ELR (cell line): Measurements from ENCODE around the gene EDNRB.
"Not testable (repeated sequence)": the region's sequence is repeated elsewhere in the genome, so short reads cannot be mapped to it uniquely, and the experiment has no call there.

Source experiments
- DNase-seq: peaks from one replicate; pipeline ENCODE4 v3.0.0-alpha.2; 2015; ENCODE audit warnings: low read depth

The EDNRB gene

DNA sequence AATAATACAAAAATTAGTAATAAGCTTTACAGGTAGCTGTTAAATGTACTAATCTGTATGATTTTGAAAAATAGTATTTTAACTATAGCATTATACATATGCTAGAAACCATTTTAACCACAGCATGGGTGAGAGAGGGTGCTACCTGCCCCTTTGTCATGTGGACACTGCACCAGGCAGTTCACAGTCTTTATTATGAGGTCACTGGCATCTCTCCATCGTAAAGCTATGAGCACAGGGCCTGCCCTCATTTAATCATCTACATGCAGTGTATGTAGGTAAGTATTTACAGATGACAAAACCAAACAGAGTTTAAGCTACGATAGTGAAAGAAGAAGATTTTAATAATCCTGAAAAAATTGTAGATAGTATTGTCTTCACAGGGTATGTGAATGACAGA lies 21.7 kb downstream of the EDNRB start:
- peak; percentile 36 for DNase-seq

DNA sequence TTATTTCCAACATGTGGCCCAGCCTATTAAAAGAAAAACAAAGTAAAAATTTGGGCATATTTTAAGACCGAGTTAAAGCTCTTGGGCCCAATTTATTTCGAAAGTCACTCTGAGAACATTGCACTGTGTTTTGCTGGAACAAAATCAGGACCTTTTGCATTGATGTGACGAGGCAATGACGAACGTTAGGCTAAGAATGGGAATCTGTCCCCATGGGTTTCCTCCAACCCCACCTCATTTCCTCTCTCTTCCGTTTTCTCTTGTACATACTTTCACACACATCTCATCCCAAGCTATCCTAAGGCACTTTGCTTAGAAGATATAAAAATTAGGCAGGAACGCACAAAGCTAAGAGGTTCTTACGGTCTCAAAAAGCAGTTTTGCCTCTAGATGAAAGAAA lies 22.1 kb downstream of the EDNRB start:
- peak; percentile 55 for DNase-seq

DNA sequence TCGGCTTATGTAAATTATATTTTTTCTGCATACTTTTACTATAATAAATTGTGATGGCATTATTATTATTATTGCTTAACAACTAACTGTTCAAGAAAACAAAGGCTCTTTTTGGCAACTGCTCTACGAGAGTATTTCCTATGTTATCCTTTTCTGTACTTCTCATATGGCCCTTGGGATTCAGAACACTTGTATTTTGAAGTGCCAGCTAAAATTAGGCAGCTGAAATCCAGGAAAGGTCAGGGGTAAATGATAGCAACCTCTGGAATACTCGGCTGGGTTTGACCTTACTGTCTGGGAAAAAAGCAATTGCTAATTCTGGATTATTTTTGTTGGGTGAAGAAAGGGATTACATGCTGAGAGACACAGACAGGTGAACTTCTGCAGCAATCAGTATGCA lies 23.9 kb downstream of the EDNRB start:
- no peak for DNase-seq

DNA sequence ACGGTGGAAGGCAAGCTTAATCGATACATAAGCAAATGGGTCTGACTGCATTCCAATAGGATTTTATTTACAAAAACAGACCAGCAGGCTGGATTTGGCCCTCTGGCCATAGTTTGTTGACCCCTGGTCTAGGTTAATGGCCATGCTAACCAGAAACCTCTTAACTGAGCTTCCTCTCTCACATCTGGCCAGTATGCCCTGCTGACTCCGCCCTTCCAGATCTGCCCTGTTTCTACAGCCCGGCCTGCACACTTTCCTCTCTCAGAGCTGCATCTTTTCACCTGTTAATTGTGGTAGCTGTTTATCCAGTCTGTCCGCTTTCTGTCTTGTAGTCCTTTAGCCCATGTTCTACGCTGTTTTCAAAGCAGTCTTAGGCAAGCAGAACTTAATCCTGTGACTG lies 25.6 kb downstream of the EDNRB start:
- DNase-seq = no peak

DNA sequence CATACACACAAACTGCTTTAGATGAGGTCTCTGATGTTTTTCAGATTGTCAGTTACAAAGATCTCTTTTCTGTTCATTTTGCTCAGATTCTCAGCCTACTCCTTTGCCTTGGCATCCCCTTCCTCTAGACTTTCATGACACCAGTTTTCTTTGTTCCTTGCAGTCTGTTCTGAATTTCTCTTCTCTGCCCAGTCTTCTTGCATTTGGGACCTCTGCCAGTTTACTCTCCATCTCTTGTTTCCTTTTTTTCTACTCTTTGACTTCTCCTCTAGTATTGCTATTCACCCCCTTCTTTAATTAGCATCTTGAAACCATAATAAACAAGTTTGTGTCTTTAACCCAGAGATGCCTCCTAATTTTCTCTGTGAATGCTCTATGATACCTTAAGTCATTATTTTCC lies 26.1 kb downstream of the EDNRB start:
- DNase-seq = no peak

DNA sequence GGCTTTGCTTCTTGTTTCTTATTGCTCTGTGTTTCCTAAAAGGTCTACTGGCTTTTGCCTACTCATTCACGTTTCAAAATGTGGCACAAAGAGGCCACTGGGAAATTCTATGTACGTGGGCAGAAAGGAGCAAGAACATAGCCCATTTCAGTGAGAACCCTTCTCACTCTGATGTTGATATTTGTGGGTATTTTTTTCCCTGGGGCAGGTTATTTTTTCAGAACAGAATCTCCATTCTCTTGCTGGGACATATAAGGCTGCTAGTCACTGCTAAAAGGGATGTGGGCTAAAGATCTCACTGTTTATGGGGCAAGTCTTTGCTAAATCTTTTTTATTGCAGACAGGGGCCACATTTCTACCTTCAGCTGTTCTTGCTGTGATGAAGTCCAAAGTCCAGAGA lies 27.1 kb downstream of the EDNRB start:
- DNase-seq = no peak

DNA sequence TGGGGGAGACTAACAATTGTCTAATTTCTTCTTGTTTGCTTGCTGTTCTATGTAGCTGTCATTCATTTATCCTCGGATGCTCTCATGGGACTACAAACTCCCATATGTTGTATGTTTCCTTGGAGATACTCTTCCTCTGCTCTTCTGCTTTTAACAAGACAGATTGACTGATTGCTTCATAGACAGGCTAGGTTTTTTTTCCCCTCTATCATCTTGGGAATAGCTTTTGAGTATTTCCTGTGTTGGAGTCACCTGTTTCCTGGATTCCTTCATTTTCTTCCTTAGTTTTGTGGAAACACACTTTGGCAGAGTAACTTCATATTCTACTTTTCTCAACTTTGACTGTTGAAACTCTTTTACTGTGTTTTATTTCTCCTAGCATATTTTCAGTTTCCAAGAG lies 27.6 kb downstream of the EDNRB start:
- no peak for DNase-seq

DNA sequence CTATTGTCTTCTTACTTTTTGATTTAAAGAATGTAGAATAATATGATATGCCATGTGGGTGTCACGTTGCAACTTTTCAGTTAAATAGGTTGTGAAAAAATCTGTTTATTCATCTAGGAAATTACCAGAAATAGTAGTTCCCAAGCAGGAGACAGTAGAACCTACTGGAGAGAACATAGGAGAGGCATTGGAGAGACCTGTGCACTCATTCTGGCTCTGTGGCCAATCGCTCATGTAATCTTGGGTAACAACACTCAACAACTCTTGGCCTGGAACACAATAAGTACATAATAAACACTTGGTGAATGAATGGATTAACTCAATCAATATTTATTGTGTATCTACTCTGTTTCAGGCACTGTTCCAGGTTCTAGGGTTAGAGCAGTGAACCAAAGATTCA lies 35.3 kb downstream of the EDNRB start:
- no peak for DNase-seq

DNA sequence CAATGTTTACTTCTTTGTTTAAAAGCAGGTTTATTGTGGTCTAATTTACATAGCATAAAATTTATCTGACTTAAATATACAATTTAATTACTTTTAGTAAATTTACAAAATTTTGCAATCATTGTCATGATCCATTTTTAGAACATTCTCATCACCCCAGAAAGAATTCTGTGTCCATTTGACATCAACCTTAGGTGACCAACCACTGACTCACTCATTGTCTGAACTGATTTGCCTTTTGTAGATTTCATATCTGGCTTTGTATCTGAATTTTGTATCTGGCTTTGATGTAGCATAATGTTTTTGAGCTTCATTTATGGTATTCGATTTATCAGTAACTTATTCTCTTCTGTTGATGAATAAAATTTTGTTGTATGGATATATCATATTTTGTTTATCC lies 40.4 kb downstream of the EDNRB start:
- DNase-seq = peak; percentile 36

DNA sequence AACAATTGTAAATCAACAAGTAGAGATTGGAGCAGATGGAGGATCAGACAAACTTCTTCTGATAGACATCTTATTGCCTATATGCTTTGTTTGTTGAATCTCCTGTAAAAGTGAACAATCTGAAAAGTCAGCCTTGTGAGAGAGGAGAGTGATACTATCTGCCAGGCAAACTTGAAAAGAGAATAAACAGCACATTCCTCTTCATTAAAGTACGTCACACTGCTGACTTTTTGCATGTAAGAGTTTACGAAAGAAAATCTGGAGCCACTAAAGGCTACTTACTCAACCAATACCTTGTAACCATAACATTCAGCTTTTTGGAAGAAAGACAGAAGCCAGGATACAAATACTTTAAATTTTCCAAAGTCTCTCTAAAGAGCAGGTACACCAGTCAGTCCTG lies 42.5 kb downstream of the EDNRB start:
- DNase-seq = no peak

DNA sequence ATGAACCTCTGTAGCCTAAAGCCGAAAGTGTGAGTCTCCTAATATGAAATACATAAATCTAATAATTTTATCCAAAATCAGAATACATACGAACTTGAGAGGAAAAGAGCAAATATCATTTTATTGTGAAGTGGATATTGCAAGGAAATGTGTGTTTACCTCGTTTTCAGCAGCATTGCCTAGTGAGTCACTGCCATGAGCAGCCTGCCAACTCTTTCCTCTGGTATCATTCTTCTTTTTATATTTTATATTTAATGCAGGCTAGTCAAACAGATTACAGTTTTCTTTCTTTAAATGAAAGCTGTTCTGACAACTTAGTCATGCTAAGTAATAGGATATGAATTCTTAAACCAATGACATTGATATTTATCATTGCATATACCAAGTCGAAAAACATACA lies 44.2 kb downstream of the EDNRB start:
- DNase-seq = peak; percentile 35

DNA sequence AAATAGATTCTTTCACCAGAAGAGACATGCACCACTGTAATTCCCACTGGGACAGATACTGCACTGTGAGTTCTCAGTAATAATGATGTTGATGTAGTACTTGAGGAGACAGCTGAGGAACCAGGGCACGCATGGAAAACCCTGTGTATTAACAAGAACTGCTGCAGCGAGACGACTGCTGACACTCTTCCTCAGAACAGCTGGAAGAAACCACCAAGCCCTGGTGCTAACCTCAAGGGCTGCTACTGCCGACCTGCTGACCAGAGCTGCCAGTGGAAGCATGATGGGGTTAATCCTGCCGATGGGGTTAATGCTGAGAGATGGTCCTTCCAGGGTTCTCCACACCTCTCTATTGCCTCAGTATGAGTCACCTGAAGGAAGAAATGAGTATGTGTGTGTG lies 45.6 kb downstream of the EDNRB start:
- no peak for DNase-seq

DNA sequence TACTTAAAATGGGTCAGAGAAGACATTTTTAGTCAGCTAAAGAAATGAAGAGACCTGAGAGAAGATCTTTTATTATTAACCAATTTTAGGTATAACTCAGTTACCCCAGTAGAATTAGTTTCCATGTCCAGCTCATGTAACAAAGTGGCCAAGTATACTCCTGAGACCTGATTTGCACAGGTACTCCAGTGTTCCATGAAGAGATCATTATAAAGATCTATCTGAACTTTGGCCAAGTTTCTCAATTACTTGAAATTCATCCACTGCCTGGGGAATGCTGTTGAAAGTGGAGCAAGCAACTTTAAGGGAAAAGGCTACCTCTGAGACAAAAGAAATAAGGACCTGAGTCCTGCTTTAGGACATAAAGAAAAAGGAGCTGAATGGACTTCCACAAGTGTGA lies 47.0 kb downstream of the EDNRB start:
- no peak for DNase-seq

DNA sequence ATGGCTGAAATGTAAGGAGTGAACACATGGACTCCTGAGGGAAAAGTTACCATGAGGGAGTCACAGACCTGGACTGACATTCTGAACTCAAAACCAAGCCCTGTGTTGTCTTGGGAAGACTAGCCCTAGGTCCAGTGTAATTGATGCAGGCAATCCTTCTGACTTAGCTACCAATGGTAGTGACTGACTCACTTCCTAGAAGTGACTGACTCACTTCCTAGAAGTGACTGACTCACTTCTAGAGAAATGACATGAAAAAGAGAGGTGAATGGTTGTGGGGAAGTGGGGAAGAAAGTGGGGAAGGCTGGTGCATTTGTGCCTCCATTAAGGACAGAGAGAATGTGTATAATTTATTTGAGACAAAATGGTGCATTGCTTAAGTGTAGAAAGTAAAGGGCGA lies 49.9 kb downstream of the EDNRB start:
- DNase-seq = peak; percentile 60

DNA sequence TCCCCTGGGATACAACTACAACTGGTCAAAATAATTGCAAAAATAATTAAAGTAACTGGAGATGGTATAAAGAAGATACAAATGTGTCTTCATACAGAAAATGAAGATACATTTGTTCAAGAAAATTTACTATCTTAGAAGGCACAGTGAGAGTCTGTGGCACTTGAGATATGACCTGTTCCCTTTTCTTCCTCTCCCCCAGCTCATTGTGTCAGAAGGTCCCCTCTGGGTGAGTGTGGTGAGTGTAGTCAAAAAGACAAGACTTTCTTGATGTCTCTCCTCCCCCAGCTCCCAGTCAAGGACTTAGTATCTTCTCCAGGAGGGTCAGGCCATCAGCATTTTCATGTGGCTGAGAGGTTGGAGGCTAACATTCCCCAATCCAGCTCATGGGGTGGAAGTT lies 51.7 kb downstream of the EDNRB start:
- DNase-seq = no peak

DNA sequence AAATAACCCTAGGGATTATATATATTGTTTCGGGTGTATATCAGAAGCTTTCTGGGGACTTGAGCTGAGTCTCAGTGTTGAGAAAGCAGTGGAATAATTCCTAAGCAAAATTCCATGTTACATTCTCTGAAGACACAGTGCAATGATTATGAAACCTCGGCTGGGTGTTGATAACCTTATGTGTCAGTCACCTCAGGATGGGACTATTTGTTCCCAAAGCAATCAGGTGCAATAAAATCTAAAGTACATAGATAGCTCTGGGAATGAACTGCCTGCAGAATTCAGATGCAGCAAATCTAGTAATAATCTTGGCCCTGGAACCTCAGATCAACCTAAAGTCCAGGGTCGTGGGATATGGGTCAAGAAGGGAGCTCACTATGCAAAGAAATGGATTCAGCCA lies 53.0 kb downstream of the EDNRB start:
- DNase-seq = no peak

DNA sequence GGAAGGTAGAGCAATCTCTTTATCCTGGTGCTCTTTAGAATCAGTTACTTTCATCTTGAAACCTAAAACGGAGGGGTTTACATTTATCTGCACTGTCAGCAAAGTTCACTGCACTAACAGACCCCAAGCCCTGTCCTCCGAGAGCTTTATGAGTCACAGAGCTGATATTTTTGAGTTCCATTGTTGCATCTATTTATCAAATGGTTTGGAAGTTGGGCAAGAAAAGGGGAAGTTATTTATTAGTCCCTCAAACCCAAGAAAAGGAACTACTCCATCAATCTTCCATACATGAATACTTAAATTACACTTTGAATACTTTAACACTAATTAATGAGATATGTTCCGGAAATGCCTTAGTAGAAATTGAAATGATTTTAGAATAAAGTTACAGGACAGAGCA lies 55.5 kb downstream of the EDNRB start:
- DNase-seq = no peak

DNA sequence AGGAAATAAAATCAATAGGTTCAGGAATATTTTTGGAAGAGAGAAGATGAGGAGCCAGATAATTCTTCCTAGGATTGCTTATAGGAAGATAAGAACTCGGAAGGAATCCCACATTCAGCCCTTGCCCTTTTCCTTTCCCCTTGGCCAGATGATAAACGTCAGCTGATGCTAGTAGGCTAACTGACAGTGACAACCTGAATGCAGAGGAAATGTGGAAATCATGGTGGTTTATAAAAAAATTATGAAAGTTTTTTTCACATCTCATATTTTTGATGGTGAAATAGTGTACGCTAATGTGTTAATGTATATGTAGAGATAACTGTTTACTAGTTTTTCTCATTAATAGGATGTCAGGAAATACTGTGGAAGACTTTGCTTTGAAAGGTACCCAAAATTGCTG lies 56.9 kb downstream of the EDNRB start:
- no peak for DNase-seq

DNA sequence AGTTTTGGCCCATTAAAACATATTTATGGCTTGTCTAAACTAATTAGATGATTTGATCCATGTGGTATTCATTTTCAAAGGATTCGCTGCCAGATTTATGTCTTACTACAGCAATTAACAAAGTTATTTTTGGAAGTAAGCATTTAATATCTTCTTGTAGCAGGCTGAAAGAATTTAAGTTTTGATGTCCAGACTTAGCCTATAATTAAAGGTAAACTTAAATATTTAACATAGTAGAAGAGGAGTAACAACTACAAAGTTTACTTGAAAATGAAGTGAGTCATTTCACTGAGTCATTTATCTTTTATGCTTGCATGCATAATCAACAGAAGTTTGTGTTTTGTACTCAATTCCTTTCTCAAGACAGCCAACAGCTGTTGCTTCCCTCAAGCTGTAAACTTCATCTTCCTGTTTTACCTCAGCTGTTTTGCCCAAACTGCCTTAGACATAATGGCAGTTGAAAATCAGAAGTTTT lies 58.1 kb downstream of the EDNRB start:
- DNase-seq = peak; percentile 75

DNA sequence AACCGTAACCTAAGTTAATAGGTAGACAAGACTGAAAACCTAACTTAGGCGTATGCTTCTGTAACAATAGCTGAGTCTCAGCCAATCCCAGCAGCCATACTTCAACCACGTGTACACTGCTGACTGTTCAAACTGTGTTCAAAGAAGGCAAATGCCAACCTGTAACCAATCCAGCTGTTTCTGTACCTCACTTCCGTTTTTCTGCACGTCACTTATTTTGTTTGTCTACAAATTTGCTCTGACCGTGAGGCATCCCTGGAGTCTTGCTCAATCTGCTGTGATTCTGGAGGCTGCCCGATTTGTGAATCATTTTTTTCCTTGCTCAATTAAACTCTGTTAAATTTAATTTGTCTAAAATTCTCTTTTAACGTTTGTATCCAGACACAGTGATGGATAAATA lies 59.2 kb downstream of the EDNRB start:
- peak; percentile 50 for DNase-seq

DNA sequence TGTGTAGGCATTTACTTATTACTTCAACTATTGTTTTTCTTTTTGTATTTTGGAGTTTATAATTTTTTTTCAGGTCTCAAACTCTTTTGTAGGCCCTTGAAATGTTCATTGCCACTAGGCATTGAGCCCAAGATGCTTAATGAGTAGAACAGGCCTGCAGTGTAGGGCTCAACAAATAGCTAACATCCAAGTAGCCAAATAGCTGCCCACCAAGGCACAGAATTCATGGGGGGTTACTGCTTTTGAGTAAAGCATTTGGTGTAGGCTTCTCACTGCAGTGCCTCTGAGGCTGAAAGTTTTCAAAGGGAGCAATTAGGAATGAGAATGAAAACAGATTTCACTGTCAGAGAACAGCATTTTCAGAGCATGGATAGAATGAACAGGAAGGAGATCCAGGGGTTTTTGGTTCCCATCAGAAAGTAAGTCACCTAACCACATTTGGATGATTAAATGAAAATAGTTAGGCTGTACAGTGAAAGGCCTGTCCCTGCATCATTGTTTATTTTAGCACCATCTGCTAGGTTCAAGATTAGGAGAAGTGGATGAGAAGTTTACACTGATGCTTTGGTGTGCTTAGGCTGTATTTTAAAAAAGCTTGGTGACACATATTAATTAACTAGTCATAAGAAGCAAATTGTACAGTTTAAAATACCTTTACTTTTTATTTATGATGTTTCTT lies 61.0 kb downstream of the EDNRB start:
- DNase-seq = no peak

DNA sequence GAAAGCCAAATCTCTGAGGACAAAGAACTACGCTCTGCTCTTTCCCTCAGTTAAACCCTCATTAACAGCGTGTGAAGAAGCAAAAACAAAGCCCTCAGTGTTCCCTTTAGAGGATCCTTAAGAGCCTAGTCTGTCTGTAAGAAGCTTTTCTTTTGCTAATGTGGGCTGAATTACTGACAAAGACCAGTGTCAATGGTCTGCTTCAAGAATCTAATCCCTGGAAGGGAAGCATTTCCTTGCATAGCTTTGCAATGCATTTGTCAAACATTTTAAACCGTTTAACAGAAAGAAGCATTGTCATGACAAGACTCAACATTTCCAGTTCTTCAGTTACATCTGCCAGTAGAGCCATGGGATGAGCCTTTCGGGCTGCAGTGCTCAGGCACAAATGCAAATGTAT lies 64.9 kb downstream of the EDNRB start:
- no peak for DNase-seq

DNA sequence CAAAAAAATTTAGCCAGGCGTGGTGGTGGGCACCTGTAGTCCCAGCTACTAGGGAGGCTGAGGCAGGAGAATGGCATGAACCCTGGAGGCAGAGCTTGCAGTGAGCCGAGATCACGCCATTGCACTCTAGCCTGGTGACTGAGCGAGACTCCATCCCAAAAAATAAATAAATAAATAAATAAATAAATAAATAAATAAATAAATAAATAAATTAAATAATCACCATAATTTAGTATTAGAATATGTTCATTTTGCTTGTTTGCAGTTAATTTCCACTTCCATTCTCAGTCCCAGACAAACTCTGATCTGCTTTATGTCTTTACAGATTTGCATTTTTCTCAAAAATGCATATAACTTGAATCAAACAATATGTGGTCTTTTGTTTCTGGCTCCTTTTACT lies 70.6 kb downstream of the EDNRB start:
- not testable (repeated sequence) for DNase-seq

DNA sequence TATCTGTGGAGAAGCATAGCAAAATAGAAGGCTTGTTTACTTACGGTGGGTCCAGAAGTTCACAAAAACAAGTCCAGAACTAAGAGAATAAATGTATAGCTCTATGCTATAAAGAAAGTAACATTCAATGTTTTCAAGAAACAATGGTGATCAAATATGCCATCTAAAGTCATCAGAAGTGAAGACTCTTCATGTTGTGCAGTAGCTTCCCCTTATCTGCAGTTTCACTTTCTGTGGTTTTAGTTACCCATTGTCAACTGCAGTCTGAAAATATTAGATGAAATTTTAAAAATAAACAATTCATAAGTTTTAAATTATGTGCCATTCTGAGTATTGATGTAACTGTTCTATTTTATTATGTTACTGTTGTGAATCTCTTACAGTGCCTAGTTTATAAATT lies 72.5 kb downstream of the EDNRB start:
- DNase-seq = no peak
